ENCODE data around the gene CCL20.
A peak's percentile ranks its signal among the peaks of the same experiment; 100 is the strongest.
"Not testable (repeated sequence)": the region's sequence is repeated elsewhere in the genome, so short reads cannot be mapped to it uniquely, and the experiment has no call there.

The CCL20 gene, protein sequence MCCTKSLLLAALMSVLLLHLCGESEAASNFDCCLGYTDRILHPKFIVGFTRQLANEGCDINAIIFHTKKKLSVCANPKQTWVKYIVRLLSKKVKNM

DNA sequence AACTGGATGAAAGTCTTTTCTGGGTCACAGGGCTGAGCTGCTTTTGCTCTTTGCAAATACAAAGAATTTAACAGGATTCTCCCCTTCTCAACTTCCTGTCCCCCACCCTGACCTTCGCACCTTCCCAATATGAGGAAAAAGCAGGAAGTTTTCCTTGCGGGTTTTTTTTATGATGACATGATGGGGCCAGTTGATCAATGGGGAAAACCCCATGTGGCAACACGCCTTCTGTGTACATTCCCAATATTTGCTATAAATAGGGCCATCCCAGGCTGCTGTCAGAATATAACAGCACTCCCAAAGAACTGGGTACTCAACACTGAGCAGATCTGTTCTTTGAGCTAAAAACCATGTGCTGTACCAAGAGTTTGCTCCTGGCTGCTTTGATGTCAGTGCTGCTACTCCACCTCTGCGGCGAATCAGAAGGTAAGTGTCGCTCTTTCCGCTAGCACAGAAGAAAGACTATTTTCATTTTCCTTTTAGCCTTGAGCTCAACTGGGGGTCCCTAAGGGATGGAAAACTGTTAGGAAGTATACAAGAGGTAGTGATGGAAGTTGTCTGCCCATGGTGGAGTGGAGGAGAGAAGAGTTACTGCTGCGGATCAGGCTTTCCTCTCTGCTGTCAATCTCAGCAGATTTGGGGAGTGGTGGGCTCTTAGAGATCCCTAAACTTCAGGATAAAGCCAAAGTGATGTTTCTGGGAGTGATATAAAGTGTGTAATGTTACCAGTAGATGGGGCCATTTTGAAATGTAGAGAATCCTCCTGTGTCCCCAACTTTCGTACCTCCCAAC lies at the start of gene CCL20:
CCL20 (plus strand) TSS at position 281 of the 792 bp plus-strand sequence; CDS start at position 351, 70 bp downstream.
- DNase-seq (ENCODE audit: low spot score), result peak; percentile 53

DNA sequence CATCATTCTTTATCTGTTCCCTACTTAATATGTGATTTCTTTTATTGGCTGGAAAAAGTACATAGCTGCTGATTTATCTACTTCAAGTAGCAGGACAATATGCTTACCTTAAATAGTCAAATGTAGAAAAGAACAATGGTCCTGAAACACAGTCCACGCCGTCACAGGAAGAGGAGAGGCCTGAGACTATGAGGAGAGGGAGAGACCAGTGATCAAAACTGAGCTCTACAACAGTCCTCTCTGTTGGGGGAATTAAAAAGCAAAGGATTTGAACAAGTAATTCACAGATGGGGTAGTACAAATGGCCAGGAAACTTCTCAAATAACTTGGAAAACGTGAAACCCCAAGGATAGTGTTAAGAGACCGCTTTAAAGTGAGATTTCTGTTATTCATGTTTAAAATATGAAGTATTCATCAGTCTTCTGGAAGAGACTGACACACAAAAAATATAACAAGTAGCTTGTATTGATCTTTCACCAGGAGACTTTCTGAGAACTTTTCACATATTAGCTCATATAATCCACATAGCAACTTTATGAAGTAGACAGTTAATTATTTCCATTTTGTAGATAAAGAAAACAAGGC lies 47.8 kb upstream of the CCL20 start:
- no peak for DNase-seq (ENCODE audit: low spot score)

- peak; percentile 85 for DNase-seq (ENCODE audit: low spot score)
Observed at GRCh38 chr2:227766373-227766883, 47.2 kb upstream of the CCL20 start.

- DNase-seq (ENCODE audit: low spot score), result no peak
Observed at GRCh38 chr2:227767830-227768229, 45.8 kb upstream of the CCL20 start.

GRCh38 chr2:227772197-227772661 lies 41.4 kb upstream of the CCL20 start:
- DNase-seq (ENCODE audit: low spot score), result no peak

- no peak for DNase-seq (ENCODE audit: low spot score)
Observed at GRCh38 chr2:227772932-227773331, 40.7 kb upstream of the CCL20 start.

GRCh38 chr2:227774011-227774624 lies 39.5 kb upstream of the CCL20 start:
- peak; percentile 48 for DNase-seq (ENCODE audit: low spot score)

DNA sequence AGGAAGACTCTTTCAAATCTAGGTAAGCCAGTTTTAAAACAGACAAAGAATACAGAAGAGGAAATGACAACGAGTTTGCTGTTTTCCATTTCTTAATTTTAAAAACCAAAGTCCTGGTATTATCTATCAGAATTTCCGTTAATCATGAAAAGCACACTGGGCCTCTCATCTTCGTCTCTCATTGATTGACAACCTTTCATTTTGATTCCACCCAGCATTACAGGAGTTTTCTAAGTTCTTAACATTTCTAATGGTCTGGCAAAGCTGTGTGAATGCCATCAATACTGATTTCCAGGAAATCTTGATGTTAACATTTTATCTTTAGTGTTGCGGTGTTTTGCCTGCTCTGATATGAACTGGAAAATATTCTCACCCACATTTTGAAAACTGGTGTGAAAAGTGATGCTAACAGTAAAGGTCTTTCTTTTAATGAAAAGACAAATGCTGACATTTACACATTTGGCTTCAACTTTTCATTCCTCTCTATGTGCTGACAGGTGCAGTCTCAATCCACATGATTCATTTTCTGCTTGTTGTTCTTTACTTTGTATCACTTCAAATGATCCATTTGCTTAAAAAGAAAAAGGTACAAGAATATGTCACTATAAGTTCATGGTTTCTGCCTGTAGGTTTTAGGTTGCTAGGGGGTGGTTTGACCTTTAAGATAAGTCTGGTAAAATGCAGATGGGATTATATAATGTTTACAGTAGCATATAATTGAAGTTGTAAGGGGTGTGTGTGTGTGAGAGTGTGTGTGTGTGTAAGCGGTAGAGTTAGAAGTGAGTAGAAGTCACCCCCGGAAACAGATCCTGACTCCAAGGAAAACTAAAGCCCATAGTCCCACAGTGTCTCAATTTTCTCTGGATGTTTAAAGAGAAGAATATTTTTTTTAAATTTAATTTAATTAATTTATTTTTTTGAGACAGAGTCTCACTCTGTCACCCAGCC lies 38.5 kb upstream of the CCL20 start:
- DNase-seq (ENCODE audit: low spot score), result no peak

DNA sequence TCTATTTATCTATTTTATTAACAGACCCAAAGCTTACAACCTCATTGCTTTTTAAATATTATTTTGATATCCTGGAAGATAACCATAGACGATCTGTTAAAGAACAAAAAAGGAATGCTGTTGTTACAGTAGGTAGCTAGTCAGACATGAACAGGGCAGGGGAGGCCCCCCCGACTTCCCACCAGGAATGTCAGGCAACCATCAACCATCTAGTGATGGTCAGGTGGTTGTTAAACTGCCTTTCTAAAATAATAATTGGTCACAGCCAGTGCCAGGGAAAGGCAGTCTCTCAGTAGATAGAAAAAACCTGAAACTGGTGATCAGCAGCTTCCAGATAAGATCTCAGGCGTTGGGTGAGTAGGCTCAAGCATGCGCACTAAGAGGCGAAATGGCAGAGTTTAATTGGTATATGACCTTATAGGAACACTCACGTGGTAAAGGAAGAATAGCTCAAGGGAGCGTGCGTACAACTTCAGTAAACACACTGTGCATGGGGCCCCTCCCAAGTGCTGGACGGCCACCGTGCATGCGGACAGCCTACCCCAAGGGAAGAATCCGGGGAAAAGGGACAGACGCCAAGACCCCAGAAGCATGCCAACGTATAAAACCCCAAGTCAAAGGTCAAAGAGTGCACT lies 32.5 kb upstream of the CCL20 start:
- DNase-seq (ENCODE audit: low spot score), result no peak

- no peak for DNase-seq (ENCODE audit: low spot score)
Observed at GRCh38 chr2:227781841-227782240, 31.8 kb upstream of the CCL20 start.

DNA sequence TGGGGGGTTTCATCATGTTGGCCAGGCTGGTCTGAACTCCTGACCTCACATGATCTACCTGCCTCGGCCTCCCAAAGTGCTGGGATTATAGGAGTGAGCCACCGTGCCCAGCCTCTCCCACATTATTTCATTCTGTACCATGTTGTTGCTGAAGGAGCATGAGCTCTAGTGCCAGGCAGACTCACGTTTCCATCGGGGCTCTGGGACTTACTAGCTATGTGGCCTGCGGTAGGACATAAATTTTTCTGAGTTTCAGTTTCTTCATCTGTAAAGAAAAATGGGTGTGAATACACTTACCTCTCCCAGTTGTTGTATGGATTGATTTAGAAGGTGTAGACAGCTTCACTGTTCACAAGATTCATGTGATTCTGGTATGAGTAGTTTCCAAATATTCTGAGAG lies 30.8 kb upstream of the CCL20 start:
- DNase-seq (ENCODE audit: low spot score), result no peak

DNA sequence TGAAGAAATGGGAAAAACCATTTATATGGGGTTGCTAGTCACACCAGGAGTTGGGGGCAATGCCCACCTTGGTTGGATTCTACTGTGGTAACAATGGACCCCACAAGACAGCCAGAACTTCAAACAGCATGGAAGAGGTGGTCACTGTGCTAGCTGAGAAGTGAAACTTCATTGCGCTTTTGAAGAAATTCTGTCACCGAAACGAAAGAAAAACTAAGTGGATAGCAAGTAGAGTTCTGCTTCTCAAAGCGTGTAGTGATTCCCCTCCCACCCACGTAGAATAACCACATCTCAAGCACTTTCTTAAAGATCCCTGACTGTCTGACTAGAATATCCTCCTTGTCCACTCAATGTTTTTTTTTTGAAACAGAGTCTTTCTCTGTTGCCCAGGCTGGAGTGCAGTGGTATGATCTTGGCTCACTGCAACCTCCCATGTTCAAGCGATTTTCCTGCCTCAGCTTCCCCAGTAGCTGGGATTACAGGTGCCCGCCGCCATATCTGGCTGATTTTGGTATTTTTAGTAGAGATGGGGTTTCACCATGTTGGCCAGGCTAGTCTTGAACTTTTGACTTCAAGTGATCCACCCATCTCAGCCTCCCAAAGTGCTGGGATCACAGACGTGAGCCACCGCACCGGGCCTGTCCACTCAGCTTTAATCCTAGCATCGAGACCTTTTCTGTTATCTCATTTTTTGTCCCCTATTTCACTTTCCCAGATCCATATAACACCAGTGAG lies 30.1 kb upstream of the CCL20 start:
- DNase-seq (ENCODE audit: low spot score), result no peak

DNA sequence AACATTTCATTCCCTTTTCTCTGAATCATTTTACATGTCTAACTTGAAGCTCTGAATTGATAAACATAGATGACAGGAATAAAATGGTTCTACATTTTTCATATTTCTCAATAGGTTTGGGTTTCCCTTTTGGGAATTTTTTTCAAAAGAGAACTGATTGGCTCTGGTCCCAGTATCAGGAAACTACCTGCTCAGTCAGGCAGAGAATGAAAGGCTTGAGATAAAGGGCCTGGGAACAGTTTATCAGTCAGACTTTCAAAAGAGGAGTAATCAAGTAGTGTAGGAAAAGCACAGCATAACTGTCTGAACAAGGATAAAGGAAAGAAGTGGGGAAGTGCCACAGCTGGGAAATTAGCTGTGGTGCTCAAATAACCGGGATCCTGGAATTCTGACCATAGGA lies 28.3 kb upstream of the CCL20 start:
- no peak for DNase-seq (ENCODE audit: low spot score)

GRCh38 chr2:227788561-227789018 lies 25.1 kb upstream of the CCL20 start:
- no peak for DNase-seq (ENCODE audit: low spot score)

GRCh38 chr2:227789803-227790202 lies 23.8 kb upstream of the CCL20 start:
- no peak for DNase-seq (ENCODE audit: low spot score)

GRCh38 chr2:227793148-227793712 lies 20.4 kb upstream of the CCL20 start:
- no peak for DNase-seq (ENCODE audit: low spot score)

- no peak for DNase-seq (ENCODE audit: low spot score)
Observed at GRCh38 chr2:227796045-227796711, 17.5 kb upstream of the CCL20 start.

- DNase-seq (ENCODE audit: low spot score), result not testable (repeated sequence)
Observed at GRCh38 chr2:227796768-227797167, 16.9 kb upstream of the CCL20 start.

GRCh38 chr2:227799202-227799601 lies 14.4 kb upstream of the CCL20 start:
- peak; percentile 26 for DNase-seq (ENCODE audit: low spot score)

Data from HuH-7 (cell line).